ENCODE data around the gene DSG4.

The DSG4 gene

DNA sequence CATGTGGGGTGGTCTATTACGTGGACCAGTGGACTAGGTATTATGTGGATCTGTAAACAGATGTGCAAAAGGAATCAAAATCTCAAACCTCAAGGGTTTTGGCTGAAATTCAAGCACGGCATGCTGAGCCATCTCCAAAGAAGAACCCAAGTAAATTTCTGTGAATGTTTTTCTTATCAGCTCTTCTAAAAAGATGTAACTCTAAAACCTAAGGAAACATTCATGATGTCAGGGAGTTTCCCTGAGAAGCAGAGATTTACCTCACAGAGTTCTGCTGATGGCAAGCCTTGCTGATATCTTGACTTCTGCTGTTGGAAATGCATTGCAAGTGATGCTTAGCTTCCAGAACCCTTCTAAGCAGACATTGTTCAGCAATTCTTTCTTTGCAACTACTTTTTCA is 21.6 kb downstream of the DSG4 start:
- H3K27ac Mint-ChIP-seq = no peak overlapping the region
- H3K9me3 Mint-ChIP-seq = no peaks in the 10 kb centered on the region
- no peak for DNase-seq
- H3K4me1 Mint-ChIP-seq = no peaks in the 10 kb centered on the region
- H3K27me3 Mint-ChIP-seq = no peaks in the 10 kb centered on the region
- ATAC-seq = no peak
- H3K4me3 Mint-ChIP-seq = no peak overlapping the region
- no peaks in the 10 kb centered on the region for H3K36me3 Mint-ChIP-seq (ENCODE audit: low read depth)

DNA sequence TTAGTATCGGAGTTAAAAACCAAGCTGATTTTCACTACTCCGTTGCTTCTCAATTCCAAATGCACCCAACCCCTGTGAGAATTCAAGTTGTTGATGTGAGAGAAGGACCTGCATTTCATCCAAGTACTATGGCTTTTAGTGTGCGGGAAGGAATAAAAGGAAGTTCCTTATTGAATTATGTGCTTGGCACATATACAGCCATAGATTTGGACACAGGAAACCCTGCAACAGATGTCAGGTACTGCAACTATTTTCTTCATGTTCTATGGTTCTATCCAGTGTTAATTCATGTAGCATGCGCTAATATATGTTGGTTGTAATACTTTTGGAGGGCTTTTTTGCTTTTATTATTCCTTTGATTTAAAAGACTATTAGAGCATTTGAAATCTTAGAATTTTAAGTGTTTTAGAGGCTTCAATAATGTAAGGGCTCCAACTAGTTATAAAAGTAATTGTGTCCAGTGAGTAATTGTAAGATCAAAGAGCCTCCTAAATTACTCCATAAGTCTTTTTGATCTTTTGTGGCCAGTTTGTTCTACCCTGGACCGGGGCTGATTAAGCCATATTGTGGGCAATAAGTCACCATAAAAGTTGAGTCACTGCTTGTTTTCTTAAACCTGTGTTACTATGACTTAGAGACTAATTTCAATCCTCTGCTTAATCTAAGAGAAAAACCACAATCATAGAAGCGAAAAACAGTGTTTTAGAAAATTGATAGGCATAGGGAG is 22.9 kb downstream of the DSG4 start:
- H3K27me3 Mint-ChIP-seq = no peaks in the 10 kb centered on the region
- ATAC-seq (no peak), DNase-seq (no peak)
- no peak overlapping the region for H3K4me3 Mint-ChIP-seq
- no peaks in the 10 kb centered on the region for H3K9me3 Mint-ChIP-seq
- no peaks in the 10 kb centered on the region for H3K36me3 Mint-ChIP-seq (ENCODE audit: low read depth)
- no peak overlapping the region for H3K27ac Mint-ChIP-seq
- no peaks in the 10 kb centered on the region for H3K4me1 Mint-ChIP-seq

DNA sequence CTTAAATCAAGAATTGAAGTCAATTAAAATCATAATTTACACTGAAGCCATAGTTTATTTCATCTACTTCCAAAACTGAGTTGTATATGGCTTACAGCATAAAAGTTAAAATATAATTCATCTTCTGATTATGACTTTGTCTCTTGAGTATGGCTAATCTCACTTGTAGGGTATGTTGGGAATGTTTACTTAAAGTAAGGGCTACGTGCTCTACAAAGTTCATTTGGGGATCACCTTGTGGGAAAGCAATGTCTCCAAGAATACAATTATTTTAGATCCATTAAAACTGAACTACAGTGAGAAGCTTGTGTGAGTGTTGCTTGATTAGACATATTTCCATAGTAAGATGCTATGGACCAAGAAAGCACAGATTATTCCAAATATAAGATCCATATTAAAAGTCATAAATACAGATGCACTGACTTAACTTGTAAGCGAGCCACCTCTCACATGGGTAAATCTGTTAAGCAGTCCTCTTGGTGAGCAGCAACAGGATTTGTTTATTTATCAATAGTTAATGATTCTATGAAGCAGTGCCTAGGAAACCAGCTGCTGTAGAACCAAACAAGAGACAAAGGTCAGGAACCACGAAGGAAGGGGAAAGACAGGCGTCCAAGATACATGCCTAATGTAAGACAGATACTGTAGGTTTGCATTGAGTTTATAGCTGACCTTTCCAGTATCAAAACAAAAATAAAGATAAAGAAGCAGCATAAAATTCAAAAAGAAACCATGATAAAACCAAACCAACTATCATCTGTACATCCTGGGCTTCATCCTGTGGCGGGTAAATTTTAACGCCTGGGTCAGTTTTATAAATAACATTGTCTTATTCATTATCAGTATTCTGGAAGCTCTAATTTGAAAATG is 24.8 kb downstream of the DSG4 start:
- no peak overlapping the region for H3K27ac Mint-ChIP-seq
- H3K27me3 Mint-ChIP-seq = no peaks in the 10 kb centered on the region
- H3K36me3 Mint-ChIP-seq (ENCODE audit: low read depth) = no peaks in the 10 kb centered on the region
- no peak overlapping the region for H3K4me3 Mint-ChIP-seq
- H3K9me3 Mint-ChIP-seq = no peaks in the 10 kb centered on the region
- H3K4me1 Mint-ChIP-seq = no peaks in the 10 kb centered on the region
- DNase-seq (no peak), ATAC-seq (no peak)

DNA sequence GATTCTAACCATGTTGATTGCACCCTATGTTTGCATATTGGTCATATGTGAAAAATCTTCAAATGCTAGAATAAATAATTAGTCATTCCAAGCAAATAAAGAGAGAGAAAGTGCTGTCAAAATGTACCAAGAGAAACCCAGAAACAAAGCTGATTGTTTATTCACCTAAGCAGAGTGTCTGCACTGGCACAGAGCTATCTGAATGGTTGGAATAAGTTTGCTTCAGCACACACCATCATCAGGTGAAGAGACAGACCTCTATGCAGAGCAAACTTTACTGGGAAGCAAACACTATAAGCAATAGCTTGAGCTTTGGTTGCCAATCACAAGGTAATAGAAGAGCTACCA is 25.4 kb downstream of the DSG4 start:
- no peaks in the 10 kb centered on the region for H3K9me3 Mint-ChIP-seq
- H3K4me3 Mint-ChIP-seq = no peak overlapping the region
- H3K36me3 Mint-ChIP-seq (ENCODE audit: low read depth) = no peaks in the 10 kb centered on the region

DNA sequence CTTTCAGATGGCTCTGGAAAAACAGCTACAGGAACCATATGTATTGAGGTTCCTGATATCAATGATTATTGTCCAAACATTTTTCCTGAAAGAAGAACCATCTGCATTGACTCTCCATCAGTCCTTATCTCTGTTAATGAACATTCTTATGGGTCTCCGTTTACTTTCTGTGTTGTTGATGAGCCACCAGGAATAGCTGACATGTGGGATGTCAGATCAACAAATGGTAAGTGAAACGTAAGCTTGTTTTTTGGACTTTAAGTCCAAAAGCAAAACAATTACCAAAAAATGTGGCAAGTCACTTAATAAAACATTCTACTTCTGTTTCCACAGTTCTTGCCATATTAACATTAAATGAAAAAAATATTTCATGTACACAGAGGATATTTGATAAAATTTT is 26.8 kb downstream of the DSG4 start:
- Mint-ChIP-seq H3K9me3 (no peaks in the 10 kb centered on the region), H3K36me3 (ENCODE audit: low read depth) (no peaks in the 10 kb centered on the region), H3K27me3 (no peaks in the 10 kb centered on the region), H3K27ac (no peak overlapping the region), H3K4me1 (no peaks in the 10 kb centered on the region), H3K4me3 (no peak overlapping the region)
- ATAC-seq (no peak), DNase-seq (no peak)

More for the DNA sequence above, 25.4 kb downstream of the DSG4 start:
- H3K4me1 Mint-ChIP-seq = no peaks in the 10 kb centered on the region
- no peak for DNase-seq
- H3K27me3 Mint-ChIP-seq = no peaks in the 10 kb centered on the region
- H3K27ac Mint-ChIP-seq = no peak overlapping the region
- ATAC-seq = no peak

DNA sequence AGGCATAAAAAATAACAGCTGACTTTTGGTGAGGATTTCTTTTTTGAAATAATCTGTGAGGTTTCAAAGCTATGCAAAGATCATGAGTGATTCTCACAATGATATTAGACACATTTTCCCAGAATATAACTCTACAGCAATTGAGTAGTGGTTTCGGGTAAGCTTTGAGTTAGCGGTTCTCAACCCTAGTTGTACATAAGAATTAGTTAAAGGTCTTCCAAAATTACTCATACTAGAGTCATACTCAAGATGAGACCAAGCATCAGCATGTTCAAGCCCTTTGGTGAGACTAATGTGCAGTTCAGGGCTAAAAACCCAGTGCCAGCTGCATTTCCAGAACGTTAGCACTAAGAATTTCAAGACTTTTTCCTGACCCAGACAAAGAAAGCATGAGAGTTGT is 31.1 kb downstream of the DSG4 start:
- DNase-seq = no peak
- H3K4me3 Mint-ChIP-seq = no peak overlapping the region
- H3K9me3 Mint-ChIP-seq = no peaks in the 10 kb centered on the region
- no peaks in the 10 kb centered on the region for H3K27me3 Mint-ChIP-seq
- no peaks in the 10 kb centered on the region for H3K4me1 Mint-ChIP-seq
- ATAC-seq = no peak
- no peak overlapping the region for H3K27ac Mint-ChIP-seq
- no peaks in the 10 kb centered on the region for H3K36me3 Mint-ChIP-seq (ENCODE audit: low read depth)

DNA sequence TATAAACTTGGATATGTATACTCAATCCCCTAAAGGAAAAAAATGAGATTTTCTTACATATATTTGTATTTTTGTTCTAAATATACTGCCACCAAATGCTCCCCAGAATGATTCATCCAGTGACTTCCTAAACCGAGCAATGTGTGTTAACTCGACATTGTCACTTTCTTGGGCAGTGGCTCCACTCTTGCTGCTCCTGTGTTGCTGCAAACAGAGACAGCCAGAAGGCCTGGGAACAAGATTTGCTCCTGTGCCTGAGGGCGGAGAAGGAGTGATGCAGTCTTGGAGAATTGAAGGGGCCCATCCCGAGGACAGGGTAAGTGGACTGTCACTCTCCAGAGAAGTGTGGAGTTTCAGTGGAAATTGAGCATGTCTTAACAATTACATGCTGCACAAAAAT is 32.7 kb downstream of the DSG4 start:
- Mint-ChIP-seq H3K36me3 (ENCODE audit: low read depth) (no peaks in the 10 kb centered on the region), H3K9me3 (no peaks in the 10 kb centered on the region), H3K4me3 (no peak overlapping the region), H3K4me1 (no peaks in the 10 kb centered on the region), H3K27ac (no peak overlapping the region), H3K27me3 (no peaks in the 10 kb centered on the region)
- ATAC-seq (no peak), DNase-seq (no peak)

DNA sequence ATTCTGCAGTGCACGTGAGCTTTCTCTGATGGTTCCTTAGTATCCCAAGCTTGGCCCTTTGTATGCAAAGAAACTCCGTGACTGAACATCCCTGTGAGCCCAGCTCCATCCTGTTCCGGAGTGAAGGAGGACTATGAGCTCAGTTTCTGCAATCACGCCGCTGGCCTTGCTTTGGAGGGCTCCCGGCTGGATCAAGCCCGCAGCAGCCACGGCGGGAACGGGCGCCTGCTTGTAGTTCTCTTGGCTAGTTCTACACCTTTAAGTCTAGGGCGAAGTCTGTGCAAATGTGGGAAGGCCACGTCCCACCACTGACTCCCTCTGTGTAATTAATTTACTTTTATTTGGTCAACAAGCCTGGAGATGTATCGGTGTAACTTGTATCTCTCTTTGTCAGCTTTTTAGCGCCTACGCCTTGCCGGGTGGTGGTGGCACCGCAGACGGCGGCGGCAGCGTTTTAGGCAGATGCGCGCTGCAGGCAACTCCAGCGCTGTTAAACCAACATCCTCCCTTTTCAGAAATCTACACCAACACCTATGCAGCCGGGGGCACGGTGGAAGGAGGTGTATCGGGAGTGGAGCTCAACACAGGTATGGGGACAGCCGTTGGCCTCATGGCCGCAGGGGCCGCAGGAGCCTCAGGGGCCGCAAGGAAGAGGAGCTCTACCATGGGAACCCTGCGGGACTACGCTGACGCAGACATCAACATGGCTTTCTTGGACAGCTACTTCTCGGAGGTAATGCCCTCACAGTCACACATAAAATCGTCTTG is 34.3 kb downstream of the DSG4 start:
- Mint-ChIP-seq H3K4me3 (no peak overlapping the region), H3K27ac (no peak overlapping the region), H3K27me3 (no peaks in the 10 kb centered on the region), H3K9me3 (no peaks in the 10 kb centered on the region), H3K36me3 (ENCODE audit: low read depth) (no peaks in the 10 kb centered on the region), H3K4me1 (no peaks in the 10 kb centered on the region)
- ATAC-seq = no peak
- DNase-seq = no peak

DNA sequence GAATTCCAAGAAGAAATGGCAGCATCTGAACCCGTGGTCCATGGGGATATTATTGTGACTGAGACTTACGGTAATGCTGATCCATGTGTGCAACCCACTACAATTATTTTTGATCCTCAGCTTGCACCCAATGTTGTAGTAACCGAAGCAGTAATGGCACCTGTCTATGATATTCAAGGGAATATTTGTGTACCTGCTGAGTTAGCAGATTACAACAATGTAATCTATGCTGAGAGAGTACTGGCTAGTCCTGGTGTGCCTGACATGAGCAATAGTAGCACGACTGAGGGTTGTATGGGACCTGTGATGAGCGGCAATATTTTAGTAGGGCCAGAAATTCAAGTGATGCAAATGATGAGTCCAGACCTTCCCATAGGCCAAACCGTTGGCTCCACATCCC is 36.6 kb downstream of the DSG4 start:
- no peaks in the 10 kb centered on the region for H3K27me3 Mint-ChIP-seq
- H3K36me3 Mint-ChIP-seq (ENCODE audit: low read depth) = no peaks in the 10 kb centered on the region
- ATAC-seq (no peak), DNase-seq (no peak)
- H3K4me3 Mint-ChIP-seq = no peak overlapping the region
- no peaks in the 10 kb centered on the region for H3K4me1 Mint-ChIP-seq
- no peak overlapping the region for H3K27ac Mint-ChIP-seq
- peaks cover 3% of the 10 kb centered on the region for H3K9me3 Mint-ChIP-seq

DNA sequence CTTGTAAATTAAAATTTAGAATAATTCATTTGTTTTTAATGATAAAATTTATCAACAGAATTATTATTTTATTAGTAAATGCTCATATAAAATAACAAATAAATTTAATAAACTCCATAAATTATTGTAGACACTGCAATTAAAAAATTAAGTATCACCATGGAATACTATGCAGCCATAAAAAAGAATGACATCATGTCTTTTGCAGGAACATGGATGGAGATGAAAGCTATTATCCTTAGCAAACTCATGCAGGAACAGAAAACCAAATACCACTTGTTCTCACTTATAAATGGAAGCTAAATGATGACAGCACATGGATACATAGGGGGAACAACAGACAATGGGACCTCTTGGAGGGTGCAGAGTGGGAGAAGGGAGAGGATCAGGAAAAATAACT is 41.3 kb downstream of the DSG4 start:
- no peak overlapping the region for H3K4me3 Mint-ChIP-seq
- ATAC-seq (no peak), DNase-seq (no peak)
- H3K4me1 Mint-ChIP-seq = no peaks in the 10 kb centered on the region
- no peak overlapping the region for H3K27ac Mint-ChIP-seq
- H3K27me3 Mint-ChIP-seq = no peaks in the 10 kb centered on the region
- H3K36me3 Mint-ChIP-seq (ENCODE audit: low read depth) = no peaks in the 10 kb centered on the region
- H3K9me3 Mint-ChIP-seq = peaks cover 3% of the 10 kb centered on the region

DNA sequence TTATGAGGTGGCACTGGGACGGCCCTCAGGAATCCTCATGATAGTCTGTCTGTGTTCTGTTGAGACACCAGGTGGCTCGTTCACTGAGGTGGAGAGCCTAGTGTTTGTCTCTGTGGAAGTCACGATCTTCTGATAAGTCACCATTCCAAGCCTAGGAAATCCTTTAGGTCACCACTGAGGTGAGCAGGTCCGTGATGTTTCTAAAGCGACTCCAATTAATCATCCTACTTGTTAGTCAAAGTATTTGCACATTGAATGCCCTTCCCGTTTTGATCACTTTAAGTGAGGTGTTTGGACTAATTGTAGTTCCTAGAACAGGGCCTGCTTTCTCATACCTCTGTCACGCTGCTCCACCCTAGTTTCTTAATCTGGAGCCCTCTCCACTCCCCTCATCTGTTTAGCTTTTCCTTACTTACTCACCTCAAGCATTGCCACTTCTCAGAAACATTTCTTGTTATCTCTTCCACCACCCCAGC is 42.9 kb downstream of the DSG4 start:
- DNase-seq = no peak
- H3K27ac Mint-ChIP-seq = no peak overlapping the region
- H3K36me3 Mint-ChIP-seq (ENCODE audit: low read depth) = no peaks in the 10 kb centered on the region
- no peak for ATAC-seq
- no peaks in the 10 kb centered on the region for H3K27me3 Mint-ChIP-seq
- H3K9me3 Mint-ChIP-seq = peaks cover 3% of the 10 kb centered on the region
- no peak overlapping the region for H3K4me3 Mint-ChIP-seq
- H3K4me1 Mint-ChIP-seq = no peaks in the 10 kb centered on the region

DNA sequence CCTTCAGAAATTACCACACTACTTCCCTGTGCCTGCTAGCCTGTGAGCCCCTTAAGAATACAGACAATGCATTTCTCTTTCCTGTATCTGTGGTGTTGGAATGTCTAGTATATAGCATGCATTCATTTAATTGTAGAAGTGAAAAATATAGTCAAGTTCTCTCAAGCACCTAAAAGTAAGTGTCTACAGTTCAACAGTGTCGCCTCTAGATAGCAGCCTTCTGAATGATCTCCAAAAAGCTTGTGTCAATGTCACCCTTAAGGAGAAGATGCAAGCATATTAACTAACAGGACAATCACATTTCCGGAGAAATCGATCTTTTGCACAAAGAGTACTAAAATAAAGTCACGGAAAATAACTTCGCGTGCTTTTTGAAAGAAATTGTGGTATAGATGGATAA is 43.5 kb downstream of the DSG4 start:
- DNase-seq = no peak
- Mint-ChIP-seq H3K27ac (no peak overlapping the region), H3K36me3 (ENCODE audit: low read depth) (no peaks in the 10 kb centered on the region), H3K27me3 (no peaks in the 10 kb centered on the region), H3K4me1 (no peaks in the 10 kb centered on the region), H3K4me3 (no peak overlapping the region), H3K9me3 (peaks cover 3% of the 10 kb centered on the region)
- no peak for ATAC-seq

DNA sequence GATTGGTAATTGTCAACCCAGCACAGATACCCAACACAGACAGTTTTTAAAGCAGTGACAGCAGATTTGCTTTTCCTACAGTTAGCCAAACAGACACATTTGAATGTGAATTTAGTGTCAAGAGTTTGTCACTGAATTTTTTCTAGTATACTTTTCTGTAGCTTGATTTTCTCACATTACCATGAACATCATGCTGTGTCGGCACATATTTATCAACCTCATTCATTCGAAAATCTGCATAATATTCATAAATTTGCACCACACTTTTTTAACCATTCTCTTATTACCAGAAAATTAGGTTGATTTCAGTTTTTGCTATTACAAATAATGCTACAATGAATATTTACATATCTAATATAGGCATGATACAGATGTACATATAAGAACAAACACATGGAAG is 43.9 kb downstream of the DSG4 start:
- no peak for DNase-seq
- Mint-ChIP-seq H3K4me3 (no peak overlapping the region), H3K27ac (no peak overlapping the region), H3K36me3 (ENCODE audit: low read depth) (no peaks in the 10 kb centered on the region), H3K27me3 (no peaks in the 10 kb centered on the region), H3K9me3 (peaks cover 3% of the 10 kb centered on the region), H3K4me1 (no peaks in the 10 kb centered on the region)
- ATAC-seq = no peak

DNA sequence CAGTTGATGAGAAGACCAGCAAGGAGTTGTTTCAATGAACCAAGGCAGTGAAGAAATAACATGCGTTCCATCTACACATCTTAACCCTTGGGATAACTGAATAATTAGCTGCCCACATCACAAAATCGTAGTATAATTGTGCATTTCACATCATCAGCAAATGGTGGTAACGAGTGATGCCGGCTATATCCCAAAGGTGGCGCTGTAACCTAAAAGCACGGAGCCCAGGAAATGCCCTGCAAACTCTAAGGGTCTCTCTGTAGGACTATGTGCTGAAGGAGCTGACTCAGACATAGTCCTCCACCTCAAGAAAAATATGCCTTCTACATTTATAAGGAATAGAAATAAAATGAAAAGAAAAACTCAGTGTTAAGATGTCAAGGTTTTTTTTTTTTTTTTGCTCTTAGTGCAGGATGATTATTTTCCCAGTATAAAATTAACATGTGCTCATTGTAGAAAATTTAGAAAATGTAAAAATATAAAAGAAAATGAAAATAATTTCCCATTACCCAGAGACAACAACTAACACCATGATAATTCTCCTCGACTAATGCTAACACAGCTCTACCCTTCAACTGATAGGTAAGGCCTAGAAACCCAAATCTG is 47.9 kb downstream of the DSG4 start:
- ATAC-seq = no peak
- Mint-ChIP-seq H3K27ac (no peak overlapping the region), H3K4me1 (no peaks in the 10 kb centered on the region), H3K9me3 (no peaks in the 10 kb centered on the region), H3K4me3 (no peak overlapping the region), H3K36me3 (ENCODE audit: low read depth) (no peaks in the 10 kb centered on the region), H3K27me3 (no peaks in the 10 kb centered on the region)
- peak; percentile 8 for DNase-seq
